Natural killer cell treated with Interleukin-12 subunit alpha and Interleukin-12 subunit beta and Interleukin-15 and Interleukin-18, amount 100 ng/mL, for 72 hours (primary cell): Measurements from ENCODE around the gene LTB4R. TPM values are rescaled to one million over a fixed set of nuclear protein-coding genes. Genes with fewer than 3 reads are reported as not detected.
"Not testable (repeated sequence)": the region's sequence is repeated elsewhere in the genome, so short reads cannot be mapped to it uniquely, and the experiment has no call there.

ENCODE experiments used
- ATAC-seq, 2 donors: fragments of 150-1000 bp; cut with Tn5 transposase in 1 of 2; sonication (Bioruptor Pico), chemical (Tn5 transposase) in 1 of 2; 2 replicates each; pipeline ENCODE4 v1.10.0; 2021
- DNase-seq: peaks from one replicate; pipeline ENCODE4 v3.0.0; 2022; ENCODE audit warnings: low spot score
- H3K27ac Mint-ChIP-seq, 2 donors: 1 replicate in 1 of 2; 2 replicates in 1 of 2; pipeline ENCODE4 v1.8.0; 2022; ENCODE audit warnings: mixed read lengths in 2 of 2, mild to moderate bottlenecking in 1 of 2, moderate library complexity in 1 of 2
- H3K27me3 Mint-ChIP-seq, 2 donors: 1 replicate in 1 of 2; 2 replicates in 1 of 2; pipeline ENCODE4 v1.8.0; 2022; ENCODE audit warnings: mixed read lengths in 2 of 2
- H3K36me3 Mint-ChIP-seq: one replicate; pipeline ENCODE4 v1.8.0; 2022; ENCODE audit warnings: mixed read lengths
- H3K4me1 Mint-ChIP-seq, 2 donors: 1 replicate in 1 of 2; 2 replicates in 1 of 2; pipeline ENCODE4 v1.8.0; 2022; ENCODE audit warnings: low read depth in 2 of 2, mixed read lengths in 2 of 2, mild to moderate bottlenecking in 1 of 2
- H3K4me3 Mint-ChIP-seq: one replicate; pipeline ENCODE4 v1.8.0; 2022; ENCODE audit warnings: mixed read lengths
- H3K9me3 Mint-ChIP-seq: 2 replicates; pipeline ENCODE4 v1.8.0; 2022; ENCODE audit warnings: mixed read lengths
- total RNA-seq, 2 donors: library from RNA; stranded (reverse); gene quantifications; one replicate each; pipeline ENCODE4 v1.2.3, GENCODE V29; 2022

The LTB4R gene
- total RNA-seq, 2 donors from 2014 or later = 13.2 to 37.3 TPM

GRCh38 chr14:24315243-24315806 lies 4.0 kb downstream of the LTB4R start:
- DNase-seq = no peak
- no peaks in the 10 kb centered on the region for H3K9me3 Mint-ChIP-seq
- peaks cover 7 to 8% of the 10 kb centered on the region in 2 donors for H3K27me3 Mint-ChIP-seq
- H3K27ac Mint-ChIP-seq = peak overlapping the region; percentile 83 to 93
- peak overlapping the region; percentile 84 for H3K4me3 Mint-ChIP-seq
- ATAC-seq = no peak
- peaks cover 5% of the 10 kb centered on the region for H3K36me3 Mint-ChIP-seq
- peaks cover 51 to 57% of the 10 kb centered on the region in 2 donors for H3K4me1 Mint-ChIP-seq

GRCh38 chr14:24315807-24316596 lies 4.7 kb downstream of the LTB4R start:
- Mint-ChIP-seq H3K27ac (peak overlapping the region in 1 of 2 donors; percentile 93), H3K4me1 (peaks cover 49 to 56% of the 10 kb centered on the region in 2 donors), H3K27me3 (peaks cover 7 to 8% of the 10 kb centered on the region in 2 donors), H3K36me3 (peaks cover 5% of the 10 kb centered on the region), H3K4me3 (peak overlapping the region; percentile 84), H3K9me3 (no peaks in the 10 kb centered on the region)
- ATAC-seq = no peak
- DNase-seq = no peak

- H3K36me3 Mint-ChIP-seq = peaks cover 5% of the 10 kb centered on the region
- no peak overlapping the region for H3K4me3 Mint-ChIP-seq
- peaks cover 7 to 8% of the 10 kb centered on the region in 2 donors for H3K27me3 Mint-ChIP-seq
- no peaks in the 10 kb centered on the region for H3K9me3 Mint-ChIP-seq
- no peak overlapping the region for H3K27ac Mint-ChIP-seq
- no peak for DNase-seq
- ATAC-seq = no peak
- H3K4me1 Mint-ChIP-seq = peaks cover 46 to 53% of the 10 kb centered on the region in 2 donors
These were observed 5.3 kb downstream of the LTB4R start for GRCh38 chr14:24316597-24316950.

- peaks cover 5% of the 10 kb centered on the region for H3K36me3 Mint-ChIP-seq
- peaks cover 39 to 45% of the 10 kb centered on the region in 2 donors for H3K4me1 Mint-ChIP-seq
- H3K27me3 Mint-ChIP-seq = peaks cover 11 to 13% of the 10 kb centered on the region in 2 donors
- peak overlapping the region; percentile 21 for H3K4me3 Mint-ChIP-seq
- H3K9me3 Mint-ChIP-seq = no peaks in the 10 kb centered on the region
- no peak for ATAC-seq
- peak overlapping the region; percentile 25 to 47 for H3K27ac Mint-ChIP-seq
- no peak for DNase-seq
These were observed 6.0 kb downstream of the LTB4R start for GRCh38 chr14:24317141-24317928.

- Mint-ChIP-seq H3K4me1 (peaks cover 5 to 14% of the 10 kb centered on the region in 2 donors), H3K4me3 (no peak overlapping the region), H3K9me3 (no peaks in the 10 kb centered on the region), H3K27me3 (peaks cover 15 to 17% of the 10 kb centered on the region in 2 donors), H3K36me3 (peaks cover 5% of the 10 kb centered on the region), H3K27ac (no peak overlapping the region)
- ATAC-seq = no peak
- no peak for DNase-seq
These were observed 10.1 kb downstream of the LTB4R start for GRCh38 chr14:24321212-24321975.

GRCh38 chr14:24322672-24323071 lies 11.4 kb downstream of the LTB4R start:
- peak; percentile 50 for DNase-seq
- Mint-ChIP-seq H3K4me1 (peaks cover 9 to 15% of the 10 kb centered on the region in 2 donors), H3K27me3 (peaks cover 15 to 17% of the 10 kb centered on the region in 2 donors), H3K4me3 (no peak overlapping the region), H3K9me3 (no peaks in the 10 kb centered on the region), H3K27ac (peak overlapping the region in 1 of 2 donors; percentile 47), H3K36me3 (no peaks in the 10 kb centered on the region)
- ATAC-seq = no peak

GRCh38 chr14:24323341-24323740 lies 12.0 kb downstream of the LTB4R start:
- ATAC-seq = no peak
- peaks cover 15 to 17% of the 10 kb centered on the region in 2 donors for H3K27me3 Mint-ChIP-seq
- H3K27ac Mint-ChIP-seq = no peak overlapping the region
- H3K4me3 Mint-ChIP-seq = no peak overlapping the region
- H3K36me3 Mint-ChIP-seq = no peaks in the 10 kb centered on the region
- H3K4me1 Mint-ChIP-seq = peaks cover 10 to 16% of the 10 kb centered on the region in 2 donors
- no peaks in the 10 kb centered on the region for H3K9me3 Mint-ChIP-seq
- DNase-seq = peak; percentile 39

GRCh38 chr14:24324024-24324423 lies 12.7 kb downstream of the LTB4R start:
- Mint-ChIP-seq H3K27ac (no peak overlapping the region), H3K36me3 (no peaks in the 10 kb centered on the region), H3K9me3 (no peaks in the 10 kb centered on the region), H3K4me1 (peaks cover 17 to 23% of the 10 kb centered on the region in 2 donors), H3K27me3 (peaks cover 13 to 14% of the 10 kb centered on the region in 2 donors), H3K4me3 (no peak overlapping the region)
- ATAC-seq (no peak), DNase-seq (peak; percentile 37)

GRCh38 chr14:24325041-24325530 lies 13.8 kb downstream of the LTB4R start:
- Mint-ChIP-seq H3K4me3 (no peak overlapping the region), H3K36me3 (no peaks in the 10 kb centered on the region), H3K27ac (no peak overlapping the region), H3K9me3 (no peaks in the 10 kb centered on the region), H3K27me3 (peaks cover 8 to 12% of the 10 kb centered on the region in 2 donors), H3K4me1 (peaks cover 27 to 33% of the 10 kb centered on the region in 2 donors)
- DNase-seq (no peak), ATAC-seq (no peak)

GRCh38 chr14:24325963-24326362 lies 14.7 kb downstream of the LTB4R start:
- H3K27me3 Mint-ChIP-seq = peaks cover 8 to 16% of the 10 kb centered on the region in 2 donors
- no peak overlapping the region for H3K4me3 Mint-ChIP-seq
- H3K27ac Mint-ChIP-seq = no peak overlapping the region
- H3K9me3 Mint-ChIP-seq = no peaks in the 10 kb centered on the region
- H3K36me3 Mint-ChIP-seq = no peaks in the 10 kb centered on the region
- peaks cover 36 to 42% of the 10 kb centered on the region in 2 donors for H3K4me1 Mint-ChIP-seq
- no peak for ATAC-seq
- DNase-seq = no peak

GRCh38 chr14:24327303-24327702 lies 16.0 kb downstream of the LTB4R start:
- DNase-seq (no peak), ATAC-seq (no peak)
- Mint-ChIP-seq H3K27me3 (peaks cover 3 to 18% of the 10 kb centered on the region in 2 donors), H3K4me1 (peaks cover 45 to 55% of the 10 kb centered on the region in 2 donors), H3K4me3 (peak overlapping the region; percentile 3), H3K9me3 (no peaks in the 10 kb centered on the region), H3K27ac (peak overlapping the region in 1 of 2 donors; percentile 17), H3K36me3 (no peaks in the 10 kb centered on the region)

- Mint-ChIP-seq H3K4me1 (peaks cover 47 to 62% of the 10 kb centered on the region in 2 donors), H3K4me3 (peak overlapping the region; percentile 3), H3K27me3 (peaks cover 0 to 16% of the 10 kb centered on the region in 2 donors), H3K27ac (peak overlapping the region in 1 of 2 donors; percentile 17)
- not testable (repeated sequence) for ATAC-seq, DNase-seq, H3K9me3 Mint-ChIP-seq, H3K36me3 Mint-ChIP-seq
These were observed 16.6 kb downstream of the LTB4R start for GRCh38 chr14:24327914-24328313.
